ENCODE results near the gene OR8G5.

OR8G5 gene

GRCh38 chr11:124278261-124278660, 22.1 kb downstream of the OR8G5 start:
- no peak for DNase-seq
- intact Hi-C loops (cut with DNase I), result no loop called here

GRCh38 chr11:124285610-124286344, 29.6 kb downstream of the OR8G5 start:
- intact Hi-C loops (cut with DNase I), result no loop called here
- no peak for DNase-seq

- DNase-seq, result no peak
- intact Hi-C loops (cut with DNase I), result no loop called here
Observed at GRCh38 chr11:124294687-124295086, 38.5 kb downstream of the OR8G5 start.

- intact Hi-C loops (cut with DNase I), result no loop called here
- no peak for DNase-seq
Observed at GRCh38 chr11:124296016-124296415, 39.8 kb downstream of the OR8G5 start.

- intact Hi-C loops (cut with DNase I), result no loop called here
- DNase-seq, result no peak
Observed at GRCh38 chr11:124297921-124298320, 41.7 kb downstream of the OR8G5 start.

- intact Hi-C loops (cut with DNase I), result no loop called here
- DNase-seq, result no peak
Observed at GRCh38 chr11:124301548-124301947, 45.4 kb downstream of the OR8G5 start.

- intact Hi-C loops (cut with DNase I), result no loop called here
Observed at GRCh38 chr11:124302347-124303125, 46.4 kb downstream of the OR8G5 start.

GRCh38 chr11:124307093-124307492, 50.9 kb downstream of the OR8G5 start:
- intact Hi-C loops (cut with DNase I), result no loop called here
- DNase-seq, result no peak

More at GRCh38 chr11:124302347-124303125, 46.4 kb downstream of the OR8G5 start:
- no peak for DNase-seq

- DNase-seq, result no peak
- intact Hi-C loops (cut with DNase I), result no loop called here
Observed at GRCh38 chr11:124310721-124311120, 54.5 kb downstream of the OR8G5 start.

- intact Hi-C loops (cut with DNase I), result no loop called here
- DNase-seq, result no peak
Observed at GRCh38 chr11:124311269-124311668, 55.1 kb downstream of the OR8G5 start.

GRCh38 chr11:124311670-124312069, 55.5 kb downstream of the OR8G5 start:
- no peak for DNase-seq
- intact Hi-C loops (cut with DNase I), result no loop called here

GRCh38 chr11:124313131-124313530, 57.0 kb downstream of the OR8G5 start:
- intact Hi-C loops (cut with DNase I), result no loop called here
- no peak for DNase-seq

- intact Hi-C loops (cut with DNase I), result no loop called here
- DNase-seq, result no peak
Observed at GRCh38 chr11:124313849-124314248, 57.7 kb downstream of the OR8G5 start, which contains the start of gene OR8D1. OR8D1 (minus strand) TSS chr11:124313949; CDS start chr11:124310766, 3,183 bp downstream.

GRCh38 chr11:124315052-124315451, 58.9 kb downstream of the OR8G5 start:
- intact Hi-C loops (cut with DNase I), result no loop called here
- DNase-seq, result no peak
